Activated CD4-positive, alpha-beta memory T cell treated with anti-CD3 and anti-CD28 coated beads for 36 hours (primary cell): ENCODE data around the gene MEX3D. TPM values are rescaled to one million over a fixed set of nuclear protein-coding genes. Genes with fewer than 3 reads are reported as not detected.

ENCODE experiments used
- CTCF ChIA-PET: fragments of 350-600 bp; sonication (Branson Sonifier 250); formaldehyde crosslinking; loops from one replicate; lab custom pipeline; 2021; ENCODE audit warnings: antibody characterized with exemption, inconsistent platforms; lab: Charles Lee
- POLR2A ChIA-PET: fragments of 350-600 bp; sonication (Branson Sonifier 250); formaldehyde crosslinking; loops from one replicate; lab custom pipeline; 2021; ENCODE audit warnings: antibody characterized with exemption; lab: Charles Lee
- DNase-seq: peaks from one replicate; pipeline ENCODE4 v3.0.0-alpha.2; 2020
- H3K27ac Mint-ChIP-seq: one replicate; pipeline ENCODE4 v1.8.0; 2021; ENCODE audit warnings: mixed read lengths
- H3K27me3 Mint-ChIP-seq: one replicate; pipeline ENCODE4 v1.8.0; 2021; ENCODE audit warnings: mixed read lengths
- H3K36me3 Mint-ChIP-seq: one replicate; pipeline ENCODE4 v1.8.0; 2021; ENCODE audit warnings: mixed read lengths
- H3K4me1 Mint-ChIP-seq: one replicate; pipeline ENCODE4 v1.8.0; 2021; ENCODE audit warnings: low read depth, mixed read lengths
- H3K4me3 Mint-ChIP-seq: one replicate; pipeline ENCODE4 v1.8.0; 2021; ENCODE audit warnings: mild to moderate bottlenecking, mixed read lengths
- H3K9me3 Mint-ChIP-seq: one replicate; pipeline ENCODE4 v1.8.0; 2021; ENCODE audit warnings: mixed read lengths
- intact Hi-C: fragments of 100-400 bp; cut with micrococcal nuclease; formaldehyde crosslinking; loops from one replicate; pipeline ENCODE4 v1.15.1; 2023
- total RNA-seq, 2 experiments: library from RNA; stranded (reverse); gene quantifications; one replicate each; pipeline ENCODE4 v1.2.3, GENCODE V29; 2021

MEX3D gene
- total RNA-seq, 2 experiments from 2014 or later: 6.0 to 6.1 TPM

GRCh38 chr19:1608359-1609102 is 40.4 kb upstream of the MEX3D start:
- H3K27me3 Mint-ChIP-seq: no peaks in the 10 kb centered on the region
- peaks cover 9% of the 10 kb centered on the region for H3K36me3 Mint-ChIP-seq
- peaks cover 42% of the 10 kb centered on the region for H3K4me1 Mint-ChIP-seq
- CTCF ChIA-PET: interaction anchor here (1.2 kb wide), 2 partner anchors 16 to 64 kb away, joined by 3 read pairs; no protein-coding TSS in a partner anchor
- peak overlapping the region; percentile 33 for H3K27ac Mint-ChIP-seq
- intact Hi-C loops: loop anchor here (5.0 to 10.0 kb wide), 2 partner anchors 64 to 486 kb away; partner anchors contain the start of genes IZUMO4 and MOB3A
- no peaks in the 10 kb centered on the region for H3K9me3 Mint-ChIP-seq
- no peak overlapping the region for H3K4me3 Mint-ChIP-seq
- POLR2A ChIA-PET: interaction anchor here (0.5 kb wide), 1 partner anchor 46 kb away, joined by 3 read pairs; no protein-coding TSS in a partner anchor
- peak; percentile 26 for DNase-seq

- intact Hi-C loops: loop anchor here (5.0 to 10.0 kb wide), 2 partner anchors 66 to 489 kb away; partner anchors contain the start of genes IZUMO4 and MOB3A
- POLR2A ChIA-PET: interaction anchor here (2.1 to 3.7 kb wide), 2 partner anchors 13 to 46 kb away, joined by 10 to 18 read pairs; partner anchors contain the start of genes MBD3 and TCF3
- CTCF ChIA-PET: interaction anchor here (0.8 to 2.1 kb wide), 6 partner anchors 10 to 220 kb away, joined by 3 to 24 read pairs (median 4); partner anchors contain the start of gene MBD3
- peaks cover 9% of the 10 kb centered on the region for H3K36me3 Mint-ChIP-seq
- peaks cover 51% of the 10 kb centered on the region for H3K4me1 Mint-ChIP-seq
- H3K4me3 Mint-ChIP-seq: peak overlapping the region; percentile 88
- peak overlapping the region; percentile 94 for H3K27ac Mint-ChIP-seq
- no peaks in the 10 kb centered on the region for H3K9me3 Mint-ChIP-seq
- DNase-seq: no peak
- no peaks in the 10 kb centered on the region for H3K27me3 Mint-ChIP-seq
Observed at GRCh38 chr19:1606138-1606651, 38.1 kb upstream of the MEX3D start.

- Mint-ChIP-seq H3K27ac (peak within 1 kb of the TSS; percentile 94), H3K4me1 (peaks cover 44% of the 10 kb centered on the region)
- CTCF ChIA-PET: interaction anchor here (0.7 to 2.1 kb wide), 6 partner anchors 10 to 220 kb away, joined by 3 to 24 read pairs (median 4); partner anchors contain the start of gene MBD3
Observed at GRCh38 chr19:1605236-1606137, 37.4 kb upstream of the MEX3D start, which contains the start of gene UQCR11. UQCR11 (minus strand) TSS chr19:1605462; CDS start chr19:1605409, 53 bp downstream.

GRCh38 chr19:1602091-1602707 is 34.1 kb upstream of the MEX3D start:
- Mint-ChIP-seq H3K36me3 (peaks cover 21% of the 10 kb centered on the region), H3K27me3 (no peaks in the 10 kb centered on the region), H3K27ac (no peak overlapping the region), H3K4me3 (no peak overlapping the region), H3K9me3 (no peaks in the 10 kb centered on the region), H3K4me1 (peaks cover 26% of the 10 kb centered on the region)
- intact Hi-C loops: loop anchor here (10.0 kb wide), 1 partner anchor 493 kb away; the partner anchor contains the start of genes IZUMO4 and MOB3A
- CTCF ChIA-PET: interaction anchor here (1.4 to 1.5 kb wide), 2 partner anchors 11 to 70 kb away, joined by 3 to 4 read pairs; no protein-coding TSS in a partner anchor
- POLR2A ChIA-PET: interaction anchor here (1.0 kb wide), 2 partner anchors 9 to 11 kb away, joined by 4 to 5 read pairs; partner anchors contain the start of gene MBD3
- DNase-seq: no peak

More at GRCh38 chr19:1605236-1606137, 37.4 kb upstream of the MEX3D start, which contains the start of gene UQCR11:
- peak; percentile 96 for DNase-seq
- intact Hi-C loops: loop anchor here (1.0 to 10.0 kb wide), 5 partner anchors 13 to 489 kb away; partner anchors contain the start of genes CIRBP, IZUMO4, MBD3 and MOB3A
- H3K36me3 Mint-ChIP-seq: peaks cover 8% of the 10 kb centered on the region
- H3K9me3 Mint-ChIP-seq: no peaks in the 10 kb centered on the region
- POLR2A ChIA-PET: interaction anchor here (2.1 to 3.7 kb wide), 2 partner anchors 13 to 47 kb away, joined by 10 to 18 read pairs; partner anchors contain the start of genes MBD3 and TCF3
- no peaks in the 10 kb centered on the region for H3K27me3 Mint-ChIP-seq
- peak within 1 kb of the TSS; percentile 88 for H3K4me3 Mint-ChIP-seq

- ChIA-PET CTCF (interaction anchor here (1.4 to 1.5 kb wide), 2 partner anchors 11 to 71 kb away, joined by 3 to 4 read pairs; no protein-coding TSS in a partner anchor), POLR2A (interaction anchor here (0.9 to 1.0 kb wide), 2 partner anchors 8 to 11 kb away, joined by 4 to 6 read pairs; no protein-coding TSS in a partner anchor)
- H3K9me3 Mint-ChIP-seq: no peaks in the 10 kb centered on the region
- peaks cover 24% of the 10 kb centered on the region for H3K4me1 Mint-ChIP-seq
- DNase-seq: no peak
- intact Hi-C loops: loop anchor here (10.0 kb wide), 1 partner anchor 493 kb away; the partner anchor contains the start of genes IZUMO4 and MOB3A
- no peaks in the 10 kb centered on the region for H3K27me3 Mint-ChIP-seq
- no peak overlapping the region for H3K4me3 Mint-ChIP-seq
- H3K27ac Mint-ChIP-seq: peak overlapping the region; percentile 28
- peaks cover 21% of the 10 kb centered on the region for H3K36me3 Mint-ChIP-seq
Observed at GRCh38 chr19:1601613-1602064, 33.5 kb upstream of the MEX3D start.

GRCh38 chr19:1599460-1599846 is 31.3 kb upstream of the MEX3D start:
- DNase-seq: no peak
- Mint-ChIP-seq H3K27ac (no peak overlapping the region), H3K27me3 (no peaks in the 10 kb centered on the region), H3K36me3 (peaks cover 24% of the 10 kb centered on the region), H3K4me3 (no peak overlapping the region), H3K4me1 (peaks cover 18% of the 10 kb centered on the region), H3K9me3 (no peaks in the 10 kb centered on the region)
- intact Hi-C loops: no loop called here
- CTCF ChIA-PET: no interaction called here
- POLR2A ChIA-PET: no interaction called here

- Mint-ChIP-seq H3K9me3 (no peaks in the 10 kb centered on the region), H3K4me1 (peaks cover 14% of the 10 kb centered on the region), H3K36me3 (peaks cover 25% of the 10 kb centered on the region), H3K27me3 (no peaks in the 10 kb centered on the region), H3K4me3 (no peak overlapping the region), H3K27ac (no peak overlapping the region)
- intact Hi-C loops: no loop called here
- ChIA-PET CTCF (no interaction called here), POLR2A (no interaction called here)
- no peak for DNase-seq
Observed at GRCh38 chr19:1598777-1599459, 30.8 kb upstream of the MEX3D start.

- no peaks in the 10 kb centered on the region for H3K9me3 Mint-ChIP-seq
- peaks cover 24% of the 10 kb centered on the region for H3K36me3 Mint-ChIP-seq
- intact Hi-C loops: loop anchor here (5.0 kb wide), 1 partner anchor 59 kb away; the partner anchor contains the start of gene TCF3
- POLR2A ChIA-PET: interaction anchor here (0.7 to 1.9 kb wide), 7 partner anchors 8 to 67 kb away, joined by 3 to 10 read pairs (median 5); partner anchors contain the start of genes TCF3 and UQCR11
- no peaks in the 10 kb centered on the region for H3K27me3 Mint-ChIP-seq
- H3K4me3 Mint-ChIP-seq: peak overlapping the region; percentile 82
- peaks cover 16% of the 10 kb centered on the region for H3K4me1 Mint-ChIP-seq
- H3K27ac Mint-ChIP-seq: no peak overlapping the region
- CTCF ChIA-PET: interaction anchor here (0.7 to 2.0 kb wide), 8 partner anchors 12 to 245 kb away, joined by 3 to 10 read pairs (median 4); partner anchors contain the start of gene UQCR11
- DNase-seq: no peak
Observed at GRCh38 chr19:1593501-1593772, 25.3 kb upstream of the MEX3D start.

- H3K27ac Mint-ChIP-seq: peak within 1 kb of the TSS; percentile 84
- intact Hi-C loops: loop anchor here (1.0 to 5.0 kb wide), 2 partner anchors 12 to 59 kb away; partner anchors contain the start of genes TCF3 and UQCR11
- H3K27me3 Mint-ChIP-seq: no peaks in the 10 kb centered on the region
- peaks cover 16% of the 10 kb centered on the region for H3K4me1 Mint-ChIP-seq
- H3K9me3 Mint-ChIP-seq: no peaks in the 10 kb centered on the region
- CTCF ChIA-PET: interaction anchor here (0.7 to 2.0 kb wide), 8 partner anchors 13 to 245 kb away, joined by 3 to 10 read pairs (median 4); partner anchors contain the start of gene UQCR11
- H3K36me3 Mint-ChIP-seq: peaks cover 21% of the 10 kb centered on the region
- POLR2A ChIA-PET: interaction anchor here (0.7 to 2.4 kb wide), 12 partner anchors 8 to 263 kb away, joined by 3 to 10 read pairs (median 4); partner anchors contain the start of genes TCF3 and UQCR11
- DNase-seq: peak; percentile 90
- H3K4me3 Mint-ChIP-seq: peak within 1 kb of the TSS; percentile 86
Observed at GRCh38 chr19:1592755-1593500, 24.8 kb upstream of the MEX3D start, which contains the start of gene MBD3. MBD3 (minus strand) TSS chr19:1592865; CDS start chr19:1592631, 234 bp downstream.
